Stomach smooth muscle (tissue), 2 donors: ENCODE results near the gene NAB1.

Experiments used
- H3K27ac ChIP-seq: one replicate; pipeline ENCODE4 v1.7.0; 2013; ENCODE audit warnings: mild to moderate bottlenecking, low read length, inconsistent platforms
- H3K27me3 ChIP-seq, 2 donors: one replicate each; pipeline ENCODE4 v1.7.0; 2013; ENCODE audit warnings: low read length in 2 of 2; ENCODE audit not compliant: insufficient read depth in 2 of 2, control insufficient read depth in 1 of 2
- H3K36me3 ChIP-seq, 2 donors: one replicate each; pipeline ENCODE4 v1.7.0; 2013; ENCODE audit warnings: low read length in 2 of 2; ENCODE audit not compliant: control insufficient read depth in 2 of 2, insufficient read depth in 2 of 2
- H3K4me1 ChIP-seq: one replicate; pipeline ENCODE4 v1.7.0; 2013; ENCODE audit warnings: low read length; ENCODE audit not compliant: control insufficient read depth, insufficient read depth
- H3K4me3 ChIP-seq, 2 donors: one replicate each; pipeline ENCODE4 v1.7.0; 2013; ENCODE audit warnings: low read length in 2 of 2
- H3K9ac ChIP-seq, 2 donors: one replicate each; pipeline ENCODE4 v1.7.0; 2013; ENCODE audit warnings: low read length in 2 of 2, mild to moderate bottlenecking in 1 of 2
- H3K9me3 ChIP-seq, 2 donors: one replicate each; pipeline ENCODE4 v1.7.0; 2013; ENCODE audit warnings: low read length in 2 of 2; ENCODE audit not compliant: control insufficient read depth in 2 of 2
- donor health status: healthy.
- donor health status: Pancreatic carcinoma.

Gene NAB1

DNA sequence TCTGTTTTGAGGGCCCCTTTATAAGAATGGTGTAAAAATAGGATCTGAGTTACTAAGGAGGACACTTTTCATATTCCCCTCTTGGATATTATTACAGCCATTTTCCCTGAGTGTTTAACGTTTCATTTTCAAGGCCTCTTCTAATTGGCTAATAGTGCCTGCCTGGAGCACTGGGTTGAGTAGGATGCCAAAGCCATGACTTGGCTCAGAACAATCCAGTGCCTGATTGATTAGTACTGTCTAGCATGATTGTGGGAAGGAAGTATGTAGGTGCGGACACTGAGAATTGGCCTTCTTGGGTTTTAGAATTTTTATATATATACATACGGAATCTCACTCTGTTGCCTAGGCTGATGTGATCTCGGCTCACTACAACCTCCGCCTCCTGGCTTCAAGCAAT is 66.1 kb downstream of the NAB1 start:
- Histone ChIP-seq H3K9ac (no peak overlapping the region), H3K4me3 (no peak overlapping the region), H3K36me3 (no peaks in the 10 kb centered on the region), H3K4me1 (no peaks in the 10 kb centered on the region), H3K27ac (no peak overlapping the region), H3K27me3 (no peaks in the 10 kb centered on the region), H3K9me3 (no peaks in the 10 kb centered on the region)

DNA sequence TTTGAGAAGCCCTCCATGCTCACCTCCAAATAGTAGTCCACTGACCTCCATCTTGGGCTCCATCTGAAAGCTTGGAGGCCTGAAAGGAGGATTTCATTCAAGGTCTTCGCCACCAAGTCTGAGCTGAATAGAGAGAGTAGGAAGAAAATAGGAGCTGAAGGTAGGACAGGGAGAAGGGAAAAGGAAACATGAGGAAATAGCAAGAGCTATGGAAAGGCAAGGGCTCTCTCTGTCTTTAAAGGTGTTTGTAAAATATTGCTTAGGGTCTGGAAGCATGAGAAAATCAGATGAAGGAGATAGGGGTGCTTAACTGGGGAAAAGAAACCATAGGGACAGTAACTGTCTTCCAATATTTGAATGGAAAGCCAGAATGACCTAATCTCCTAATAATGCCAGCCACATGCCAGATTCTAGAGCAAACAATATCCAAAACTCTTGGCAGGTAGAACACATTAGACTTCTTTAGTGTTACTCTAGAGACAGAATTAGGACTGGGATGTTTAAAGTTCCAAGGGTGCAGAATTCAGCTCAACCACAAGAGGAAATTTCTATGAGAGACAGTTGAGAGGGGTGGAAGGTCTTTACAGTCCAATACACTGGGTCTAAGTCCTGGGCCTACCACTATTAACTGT is 67.4 kb downstream of the NAB1 start:
- Histone ChIP-seq H3K27me3 (no peaks in the 10 kb centered on the region), H3K4me1 (no peaks in the 10 kb centered on the region), H3K9me3 (no peaks in the 10 kb centered on the region), H3K36me3 (no peaks in the 10 kb centered on the region), H3K4me3 (no peak overlapping the region), H3K9ac (no peak overlapping the region), H3K27ac (no peak overlapping the region)

DNA sequence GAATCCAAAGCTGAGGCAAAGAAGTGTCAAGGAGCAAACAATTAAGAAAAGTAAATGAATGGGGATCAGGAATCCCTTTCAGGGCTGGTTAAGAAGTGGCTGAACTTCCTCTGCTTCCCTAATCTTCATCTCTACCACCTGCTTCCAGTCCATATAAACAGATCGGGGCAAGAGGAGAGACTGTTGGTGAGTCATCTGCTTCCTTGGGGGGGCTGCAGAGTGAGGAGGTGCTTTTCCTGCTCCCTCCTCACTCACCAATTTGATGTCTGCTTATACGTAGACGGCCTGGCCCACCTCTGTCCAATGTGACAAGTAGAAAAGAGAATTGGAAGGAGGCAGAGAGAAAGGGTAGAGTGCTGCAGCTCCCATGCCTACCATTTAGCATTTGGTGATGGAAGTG is 68.4 kb downstream of the NAB1 start:
- no peak overlapping the region for H3K9ac ChIP-seq
- no peaks in the 10 kb centered on the region for H3K27me3 ChIP-seq
- H3K27ac ChIP-seq = no peak overlapping the region
- no peaks in the 10 kb centered on the region for H3K36me3 ChIP-seq
- H3K9me3 ChIP-seq = no peaks in the 10 kb centered on the region
- no peak overlapping the region for H3K4me3 ChIP-seq
- H3K4me1 ChIP-seq = no peaks in the 10 kb centered on the region

DNA sequence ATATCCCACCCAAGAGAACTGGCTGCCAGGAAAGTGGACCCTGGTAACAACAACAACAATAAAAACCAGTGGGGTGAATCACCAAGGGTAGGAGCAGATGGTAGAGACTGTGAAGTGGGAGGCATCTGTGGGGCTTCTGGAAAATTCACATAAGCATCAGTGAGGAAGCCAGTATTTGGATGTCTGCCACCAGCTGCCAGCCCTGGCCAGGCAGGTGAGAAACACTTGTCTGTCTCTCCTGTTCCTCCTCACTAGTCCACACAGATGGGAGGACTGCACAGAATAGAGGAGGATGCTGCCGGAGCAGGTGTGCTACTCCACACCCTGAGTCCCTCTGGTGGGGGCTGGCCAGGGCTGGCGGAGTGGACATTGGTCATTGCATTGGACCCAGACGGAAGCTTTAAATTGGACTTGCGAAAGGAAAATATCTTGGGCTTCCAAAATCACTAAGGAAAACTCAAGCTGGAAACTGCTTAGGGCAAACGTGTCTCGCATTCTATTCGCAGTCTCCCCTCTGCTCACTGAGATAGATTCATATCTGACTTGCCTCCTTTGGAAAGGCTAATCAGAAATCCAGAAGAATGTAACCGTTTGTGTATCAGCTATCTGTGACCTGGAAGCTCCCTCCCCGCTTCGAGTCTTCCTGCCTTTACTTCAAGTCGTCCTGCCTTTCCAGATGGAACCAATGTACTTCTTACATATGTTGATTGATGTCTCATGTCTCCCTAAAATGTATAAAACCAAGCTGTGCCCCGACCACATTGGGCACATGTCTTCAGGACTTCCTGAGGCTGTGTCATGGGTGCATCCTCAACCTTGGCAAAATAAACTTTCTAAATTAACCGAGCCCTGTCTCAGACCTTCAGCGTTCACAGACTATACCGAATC is 69.1 kb downstream of the NAB1 start:
- no peaks in the 10 kb centered on the region for H3K36me3 ChIP-seq
- H3K27ac ChIP-seq = no peak overlapping the region
- no peaks in the 10 kb centered on the region for H3K4me1 ChIP-seq
- no peaks in the 10 kb centered on the region for H3K27me3 ChIP-seq
- H3K9me3 ChIP-seq = no peaks in the 10 kb centered on the region
- no peak overlapping the region for H3K9ac ChIP-seq
- no peak overlapping the region for H3K4me3 ChIP-seq

DNA sequence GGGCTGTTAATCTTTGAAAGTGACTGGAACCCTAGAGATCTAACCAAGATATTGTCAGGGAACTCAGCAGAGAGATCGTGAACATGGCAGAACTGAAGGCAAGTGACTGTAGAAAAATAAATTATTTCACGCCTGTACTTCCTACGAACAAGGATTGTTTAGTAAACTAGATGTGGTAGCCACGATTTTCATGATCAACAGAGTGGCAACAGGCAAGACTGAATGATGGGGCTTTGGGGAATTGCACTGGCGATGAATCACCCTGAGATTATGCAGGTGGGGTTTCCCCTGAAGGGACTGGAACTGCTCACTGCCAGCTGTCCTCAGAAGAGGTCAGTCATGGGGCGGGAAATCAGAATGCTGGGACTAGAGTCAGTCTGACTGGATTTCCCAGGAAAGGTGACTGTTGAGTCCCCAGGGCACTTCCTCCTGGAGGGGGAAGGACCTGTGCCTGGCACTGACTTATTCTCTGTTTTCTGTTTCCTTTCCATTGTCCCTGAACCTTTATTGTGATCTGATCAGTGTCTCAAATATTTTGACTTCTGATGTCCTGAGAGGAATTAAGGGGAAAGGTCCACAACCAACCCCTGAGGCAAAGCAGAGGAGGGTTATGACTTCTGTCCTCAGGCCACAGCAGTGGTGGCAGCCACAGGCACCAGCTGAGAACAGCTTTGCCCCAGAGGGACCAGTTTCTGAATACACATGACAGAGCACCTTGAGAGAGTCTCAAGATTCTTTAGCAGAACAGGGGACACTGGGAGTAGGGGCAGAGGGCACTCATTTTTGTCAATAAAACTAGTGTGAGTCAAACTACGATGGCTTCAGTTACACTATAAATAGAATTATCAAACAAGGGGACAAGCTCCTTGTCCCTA is 70.0 kb downstream of the NAB1 start:
- H3K27ac ChIP-seq = no peak overlapping the region
- no peaks in the 10 kb centered on the region for H3K4me1 ChIP-seq
- no peak overlapping the region for H3K9ac ChIP-seq
- H3K27me3 ChIP-seq = no peaks in the 10 kb centered on the region
- H3K36me3 ChIP-seq = no peaks in the 10 kb centered on the region
- no peak overlapping the region for H3K4me3 ChIP-seq
- H3K9me3 ChIP-seq = no peaks in the 10 kb centered on the region

DNA sequence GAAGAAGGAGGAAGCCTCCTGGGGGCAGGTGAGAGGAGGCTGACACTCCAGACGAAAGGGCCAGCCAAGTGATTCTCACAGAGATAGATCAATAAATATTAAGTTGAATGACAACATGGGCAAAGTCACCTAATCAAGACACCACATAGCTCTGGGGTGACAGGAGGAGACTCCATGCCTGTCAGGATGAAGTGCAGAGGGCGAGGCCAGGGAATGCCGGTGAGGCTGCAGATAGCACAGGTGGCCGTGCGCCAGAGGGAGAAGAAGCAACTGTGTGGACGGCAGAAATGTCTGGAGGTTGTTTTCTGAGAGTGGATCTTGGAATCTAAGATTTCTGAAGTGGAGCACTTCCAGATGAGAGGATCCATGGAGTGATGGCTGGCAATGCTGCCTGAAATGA is 71.4 kb downstream of the NAB1 start:
- Histone ChIP-seq H3K9ac (no peak overlapping the region), H3K9me3 (no peaks in the 10 kb centered on the region), H3K36me3 (no peaks in the 10 kb centered on the region), H3K27ac (no peak overlapping the region), H3K27me3 (no peaks in the 10 kb centered on the region), H3K4me3 (no peak overlapping the region), H3K4me1 (no peaks in the 10 kb centered on the region)

DNA sequence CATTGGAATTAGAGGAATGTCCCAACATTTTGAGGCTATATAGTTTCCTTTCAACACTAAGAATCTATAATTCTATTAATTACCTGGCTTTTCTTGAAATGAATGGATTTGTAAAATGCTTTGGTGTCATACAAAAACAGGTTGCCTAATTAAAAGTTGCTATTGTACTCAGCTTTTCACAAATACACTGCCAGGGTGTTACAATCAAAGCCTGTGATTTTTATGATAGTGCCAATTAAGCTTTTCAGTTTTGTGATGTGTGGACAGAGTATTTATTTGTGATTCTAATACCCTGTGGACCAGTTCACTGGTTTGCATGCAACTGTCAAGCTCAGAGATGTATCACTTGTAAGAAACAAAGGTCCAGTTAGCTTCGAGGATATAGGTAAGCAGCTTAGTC is 71.8 kb downstream of the NAB1 start:
- H3K4me3 ChIP-seq = no peak overlapping the region
- H3K27me3 ChIP-seq = no peaks in the 10 kb centered on the region
- H3K36me3 ChIP-seq = no peaks in the 10 kb centered on the region
- H3K4me1 ChIP-seq = no peaks in the 10 kb centered on the region
- H3K9ac ChIP-seq = no peak overlapping the region
- no peaks in the 10 kb centered on the region for H3K9me3 ChIP-seq
- no peak overlapping the region for H3K27ac ChIP-seq

DNA sequence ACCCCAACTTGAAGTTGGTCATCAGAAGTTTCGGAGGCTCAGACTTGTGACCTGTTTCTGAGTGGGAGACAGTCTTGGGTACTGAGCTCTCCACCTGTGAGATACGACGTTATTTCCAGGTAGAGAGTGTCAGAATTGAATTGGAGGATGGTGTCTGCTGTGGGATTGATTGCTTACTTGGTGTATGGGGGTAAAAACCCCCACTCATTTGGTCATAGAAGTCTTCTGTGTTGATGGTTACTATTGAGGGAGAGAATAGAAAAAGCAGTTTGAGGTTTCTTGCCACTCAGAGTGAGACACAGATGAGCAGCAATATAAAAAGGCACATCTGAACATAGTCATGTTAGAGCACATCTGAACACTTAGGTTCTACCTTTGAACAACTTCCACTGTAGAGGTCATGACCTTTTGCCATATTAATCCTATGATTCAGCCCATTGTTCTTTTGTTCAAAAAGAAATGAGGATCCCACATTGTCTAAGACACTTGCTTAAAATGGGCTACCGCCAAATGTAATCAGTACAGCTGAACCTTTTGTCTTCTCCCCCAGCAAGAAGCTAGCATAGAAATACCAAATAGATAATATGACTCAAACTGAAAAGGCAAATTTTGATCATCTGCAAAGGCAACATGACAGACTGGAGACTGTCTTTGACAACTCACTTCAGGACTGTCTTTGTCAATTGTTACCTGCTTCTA is 73.3 kb downstream of the NAB1 start:
- H3K9ac ChIP-seq = no peak overlapping the region

DNA sequence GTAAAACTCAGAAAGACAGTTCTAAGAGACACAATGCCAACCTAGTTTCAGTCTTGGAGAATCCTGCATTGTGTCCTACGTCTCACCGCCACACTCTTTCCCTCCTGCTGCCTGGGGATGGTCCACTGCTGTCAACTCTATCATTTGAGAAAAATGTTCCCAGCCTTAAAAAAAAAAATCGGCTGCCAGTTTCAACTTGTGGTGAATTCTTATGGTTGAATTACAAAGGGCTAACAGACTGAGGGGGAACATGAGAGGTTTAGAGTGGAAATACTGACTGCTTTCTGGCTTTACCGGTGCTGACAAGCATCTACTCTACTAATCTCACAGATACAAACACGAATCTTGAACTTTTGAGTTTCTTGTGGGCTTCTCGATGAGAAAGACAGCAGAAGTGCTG is 74.0 kb downstream of the NAB1 start:
- no peaks in the 10 kb centered on the region for H3K4me1 ChIP-seq
- no peaks in the 10 kb centered on the region for H3K27me3 ChIP-seq
- H3K4me3 ChIP-seq = no peak overlapping the region
- H3K9me3 ChIP-seq = no peaks in the 10 kb centered on the region
- no peak overlapping the region for H3K27ac ChIP-seq
- H3K36me3 ChIP-seq = no peaks in the 10 kb centered on the region
- no peak overlapping the region for H3K9ac ChIP-seq

More for the DNA sequence above, 73.3 kb downstream of the NAB1 start:
- H3K27ac ChIP-seq = no peak overlapping the region
- H3K27me3 ChIP-seq = no peaks in the 10 kb centered on the region
- no peak overlapping the region for H3K4me3 ChIP-seq
- H3K4me1 ChIP-seq = no peaks in the 10 kb centered on the region
- no peaks in the 10 kb centered on the region for H3K36me3 ChIP-seq
- H3K9me3 ChIP-seq = no peaks in the 10 kb centered on the region

DNA sequence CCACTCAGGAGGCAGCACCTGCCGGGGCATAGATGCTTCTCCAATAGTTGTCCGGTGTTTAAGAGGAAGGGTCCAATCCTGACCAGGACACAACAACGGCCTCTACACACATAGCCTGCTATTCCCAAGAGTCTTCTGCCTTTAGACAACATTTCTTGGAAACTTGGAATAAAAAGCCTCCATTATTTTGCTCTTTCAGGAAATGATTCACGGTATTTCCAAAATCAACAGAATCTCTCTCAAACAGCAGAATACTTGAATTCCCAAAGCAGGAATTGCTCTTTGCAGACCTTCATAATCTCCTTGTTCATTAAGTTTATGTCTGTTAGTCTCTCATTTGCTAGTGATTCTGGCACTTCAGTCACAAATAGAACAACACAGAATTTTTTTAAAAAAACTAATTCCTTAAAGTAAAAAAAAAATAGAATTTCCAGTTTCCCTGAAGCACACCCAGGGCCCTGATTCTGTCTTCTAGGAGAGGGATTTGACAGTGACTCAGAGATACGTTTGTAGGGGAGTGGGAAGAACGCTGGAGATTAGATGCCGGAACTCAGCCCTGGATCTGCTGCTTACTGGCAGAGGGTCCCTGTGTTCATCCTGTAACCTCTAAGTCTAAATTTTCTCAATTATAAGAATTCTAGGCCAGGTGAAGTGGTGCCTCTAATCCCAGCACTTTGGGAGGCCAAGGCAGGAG is 74.7 kb downstream of the NAB1 start:
- Histone ChIP-seq H3K9ac (no peak overlapping the region), H3K27ac (no peak overlapping the region), H3K27me3 (no peaks in the 10 kb centered on the region), H3K4me1 (no peaks in the 10 kb centered on the region), H3K9me3 (no peaks in the 10 kb centered on the region), H3K4me3 (no peak overlapping the region), H3K36me3 (no peaks in the 10 kb centered on the region)
